ENCODE measurements around the gene ABCA1.
"Not testable (repeated sequence)": the region's sequence is repeated elsewhere in the genome, so short reads cannot be mapped to it uniquely, and the experiment has no call there.

The ABCA1 gene

GRCh38 chr9:104795857-104796256, 132.1 kb downstream of the ABCA1 start:
- no peak for DNase-seq (ENCODE audit: low read depth)

DNA sequence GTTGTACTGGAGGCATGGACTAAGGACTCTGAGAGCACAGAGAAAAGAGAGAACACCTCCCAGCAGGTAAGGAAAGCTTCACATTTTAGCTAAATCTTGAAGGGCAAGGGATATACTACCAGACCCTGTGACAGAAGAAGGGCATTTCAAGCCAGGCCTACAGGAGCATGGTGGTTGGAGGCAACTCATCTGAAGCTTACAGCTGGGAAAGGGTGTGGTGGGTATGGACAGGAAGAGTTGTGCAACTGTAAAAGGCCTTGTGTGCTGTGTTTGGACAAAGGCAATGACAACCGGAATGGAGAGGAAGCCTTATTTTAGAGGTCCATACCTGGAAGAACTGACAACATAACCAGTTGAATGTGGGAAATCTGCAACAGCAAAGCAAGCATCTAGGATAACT, 132.9 kb downstream of the ABCA1 start:
- DNase-seq (ENCODE audit: low read depth), result no peak

- no peak for DNase-seq (ENCODE audit: low read depth)
These were observed 133.9 kb downstream of the ABCA1 start for GRCh38 chr9:104794070-104794469.

DNA sequence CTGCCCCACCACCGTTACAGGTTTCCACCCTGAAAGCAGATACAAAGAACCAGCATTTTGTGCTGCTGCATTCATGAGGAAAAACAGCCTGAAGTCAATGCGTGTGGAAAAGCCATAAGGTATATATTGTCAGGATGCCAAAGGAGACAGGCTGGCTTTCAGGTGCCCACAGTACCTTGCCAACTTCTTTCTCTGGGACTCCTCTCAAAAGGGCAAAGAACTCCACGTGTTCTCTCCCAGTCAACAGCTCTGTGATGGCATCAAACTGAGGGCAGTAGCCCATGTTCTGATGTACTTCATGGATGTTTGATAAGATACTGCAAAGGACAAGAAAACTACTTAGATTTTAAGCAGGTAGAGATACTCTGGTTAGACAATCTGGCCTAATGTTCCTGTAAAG, 139.7 kb downstream of the ABCA1 start:
- no peak for DNase-seq (ENCODE audit: low read depth)

DNA sequence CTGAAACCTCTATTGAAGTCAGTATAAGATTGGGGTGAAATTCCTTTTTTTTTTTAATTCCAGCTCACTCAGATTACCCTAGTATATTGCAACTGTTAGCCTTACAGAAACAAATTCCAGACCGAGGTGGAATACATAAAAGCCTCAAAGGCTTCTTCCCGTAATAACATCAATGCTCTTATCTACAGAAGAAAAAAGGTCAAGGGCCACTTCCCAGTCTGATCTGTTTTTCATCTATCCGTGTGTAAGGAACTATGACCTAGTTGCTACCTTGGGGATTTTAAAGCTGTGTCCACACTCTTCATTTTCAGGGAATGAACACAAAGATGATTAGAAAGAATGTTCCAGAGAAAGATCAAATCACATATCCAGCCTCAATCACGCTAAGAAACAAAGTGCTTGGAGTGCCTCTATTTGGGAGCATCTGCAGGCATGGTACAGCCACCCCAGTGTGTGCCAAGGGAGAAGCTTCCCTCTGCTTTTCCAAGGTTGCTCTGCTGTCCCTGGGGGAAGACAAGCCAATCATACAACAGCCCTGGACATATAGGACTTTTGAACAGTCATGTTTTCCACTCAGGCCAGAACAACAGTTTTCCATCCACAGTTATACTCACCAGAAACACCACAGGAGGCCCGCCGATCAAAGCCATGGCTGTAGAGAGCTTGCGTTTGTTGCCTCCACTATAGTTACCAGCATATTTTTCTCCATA, 140.5 kb downstream of the ABCA1 start:
- DNase-seq (ENCODE audit: low read depth), result no peak

- no peak for DNase-seq (ENCODE audit: low read depth)
These were observed 141.7 kb downstream of the ABCA1 start for GRCh38 chr9:104786293-104786692.

DNA sequence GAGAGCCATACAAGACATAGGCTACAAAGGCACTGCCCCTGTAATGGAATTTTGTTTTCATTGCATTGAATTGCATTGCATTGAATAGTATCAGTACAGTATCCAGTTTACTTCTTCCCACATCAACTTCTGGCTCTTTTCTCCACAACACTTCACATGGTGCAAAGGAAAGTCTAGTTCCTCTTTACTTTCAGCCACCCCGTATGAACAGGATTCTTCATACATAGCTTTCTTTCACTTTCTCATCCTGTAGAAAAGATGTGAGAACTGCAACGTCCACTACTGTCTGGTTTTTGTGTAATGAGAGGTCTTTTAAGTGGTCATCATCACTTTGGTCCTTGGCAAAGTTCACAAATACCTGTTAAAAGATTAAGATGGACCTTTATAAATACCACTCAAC, 143.9 kb downstream of the ABCA1 start:
- no peak for DNase-seq (ENCODE audit: low read depth)

GRCh38 chr9:104783588-104783987, 144.4 kb downstream of the ABCA1 start:
- DNase-seq (ENCODE audit: low read depth), result no peak

GRCh38 chr9:104780796-104781395, 147.1 kb downstream of the ABCA1 start:
- DNase-seq (ENCODE audit: low read depth), result no peak

DNA sequence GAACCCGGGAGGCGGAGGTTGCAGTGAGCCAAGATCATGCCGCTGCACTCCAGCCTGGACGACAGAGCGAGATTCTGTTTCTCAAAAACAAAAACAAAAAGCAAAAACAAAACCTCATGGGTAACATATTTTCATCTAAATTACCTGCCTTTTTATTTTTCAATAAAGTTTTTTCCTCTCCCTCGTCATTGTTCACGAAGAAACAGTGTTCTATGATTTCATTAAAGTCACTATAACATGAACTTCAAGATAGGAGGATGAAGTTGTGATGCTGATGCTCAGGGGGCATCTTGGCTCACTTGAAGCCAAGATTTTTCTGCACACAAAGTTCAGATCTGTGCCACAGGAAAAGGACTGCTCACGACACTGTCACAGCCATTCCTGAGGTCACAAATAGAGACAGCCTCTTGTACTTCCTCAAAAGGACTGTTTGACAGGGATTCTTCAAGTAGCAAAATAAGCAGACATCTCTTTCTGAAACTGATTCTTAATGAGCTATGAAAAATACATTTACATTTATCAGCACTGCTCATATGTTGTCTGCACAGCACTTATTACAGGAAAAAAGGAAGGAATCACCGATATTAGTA, 147.9 kb downstream of the ABCA1 start:
- no peak for DNase-seq (ENCODE audit: low read depth)

DNA sequence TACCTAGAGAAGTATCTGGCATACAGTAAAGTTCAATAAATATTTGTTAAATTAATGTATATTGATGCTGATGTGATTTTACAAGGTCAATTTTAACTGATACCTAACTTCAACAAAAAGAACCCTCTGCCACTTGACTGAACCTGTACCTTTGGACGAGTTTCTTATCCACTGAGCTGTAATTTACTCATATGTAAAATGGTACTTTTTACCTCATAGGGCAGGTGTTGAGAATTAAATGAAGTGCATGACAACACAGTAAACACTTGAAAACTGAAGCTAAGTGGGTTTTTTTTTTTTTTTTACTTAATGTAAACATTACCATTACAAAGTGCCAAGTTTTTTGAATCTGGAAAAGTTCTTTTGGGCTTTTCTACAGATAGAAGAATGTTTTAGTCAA, 148.6 kb downstream of the ABCA1 start:
- no peak for DNase-seq (ENCODE audit: low read depth)

GRCh38 chr9:104778802-104779201, 149.2 kb downstream of the ABCA1 start:
- no peak for DNase-seq (ENCODE audit: low read depth)

DNA sequence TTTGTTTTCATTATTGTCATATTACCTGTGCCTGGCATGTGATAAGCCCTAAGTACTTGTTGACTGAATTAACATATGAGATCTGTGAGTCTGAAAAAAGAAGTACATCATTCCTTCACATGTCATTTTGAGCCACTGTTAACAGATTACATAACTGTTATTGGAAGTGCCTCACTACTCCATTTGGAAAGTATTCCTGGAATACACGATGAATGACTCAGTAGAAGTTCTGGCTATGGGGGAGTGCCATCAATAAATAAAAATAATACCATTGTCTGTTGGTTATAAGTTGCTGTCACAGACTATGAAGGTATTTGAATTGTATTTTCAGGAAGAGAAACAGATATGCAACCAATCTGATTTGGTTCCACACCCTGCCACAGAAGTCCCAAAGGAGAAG, 151.2 kb downstream of the ABCA1 start:
- no peak for DNase-seq (ENCODE audit: low read depth)

DNA sequence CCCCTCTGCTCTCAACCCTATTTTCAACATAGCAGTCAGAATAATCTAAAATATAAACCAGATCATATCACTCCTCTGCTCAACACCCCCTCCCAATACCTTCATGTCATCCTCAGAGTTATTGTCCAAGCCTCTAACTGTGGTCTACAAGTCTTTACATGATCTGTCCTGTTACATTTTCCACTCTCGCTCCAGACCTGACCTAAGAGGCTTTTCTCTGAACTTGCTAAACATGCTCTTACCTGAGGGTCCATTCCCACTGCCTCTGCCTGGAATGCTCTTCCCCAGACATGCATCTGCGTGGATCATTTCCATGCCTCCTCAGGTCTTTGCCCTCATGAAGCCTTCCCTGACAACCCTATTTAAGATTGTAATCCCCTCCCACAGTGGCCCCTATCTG, 152.0 kb downstream of the ABCA1 start:
- no peak for DNase-seq (ENCODE audit: low read depth)

DNA sequence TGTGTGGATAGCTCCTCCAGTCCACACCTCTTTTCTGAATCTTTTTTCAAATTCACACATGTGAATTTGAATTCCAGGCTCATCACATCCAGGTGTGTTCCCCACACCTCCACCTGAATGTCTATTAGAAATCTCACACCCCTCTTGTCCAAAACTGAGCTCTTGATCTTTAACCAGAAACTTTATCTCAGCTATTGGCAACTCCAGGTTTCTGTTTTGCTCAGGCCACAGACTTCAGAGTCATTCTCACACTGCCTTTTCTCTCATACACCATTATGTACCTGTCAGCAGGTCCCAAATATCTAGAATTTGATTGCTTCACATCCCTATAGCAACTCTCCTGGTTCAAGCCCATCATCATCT, 152.4 kb downstream of the ABCA1 start:
- DNase-seq (ENCODE audit: low read depth), result no peak

- no peak for DNase-seq (ENCODE audit: low read depth)
These were observed 153.0 kb downstream of the ABCA1 start for GRCh38 chr9:104774831-104775573.

DNA sequence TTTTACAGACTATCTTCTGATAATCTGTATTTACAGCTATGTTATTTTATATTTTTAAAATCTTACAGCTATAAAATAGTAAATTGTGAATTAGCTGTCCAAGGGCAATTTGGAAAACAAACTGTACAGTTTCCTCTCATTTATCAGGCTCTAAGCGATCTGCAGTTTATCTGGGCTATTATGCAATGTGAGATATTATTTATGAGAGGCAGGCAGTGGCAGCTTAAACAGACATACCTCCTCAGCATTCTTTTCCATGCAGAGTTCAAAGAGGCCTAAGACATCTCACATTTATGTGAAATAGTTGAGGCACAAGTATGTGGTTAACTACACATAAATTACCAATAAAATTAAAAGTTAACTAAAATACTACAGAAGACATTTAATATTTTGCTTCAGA, 153.8 kb downstream of the ABCA1 start:
- DNase-seq (ENCODE audit: low read depth), result no peak

GRCh38 chr9:104772714-104773510, 155.0 kb downstream of the ABCA1 start:
- DNase-seq (ENCODE audit: low read depth), result no peak

DNA sequence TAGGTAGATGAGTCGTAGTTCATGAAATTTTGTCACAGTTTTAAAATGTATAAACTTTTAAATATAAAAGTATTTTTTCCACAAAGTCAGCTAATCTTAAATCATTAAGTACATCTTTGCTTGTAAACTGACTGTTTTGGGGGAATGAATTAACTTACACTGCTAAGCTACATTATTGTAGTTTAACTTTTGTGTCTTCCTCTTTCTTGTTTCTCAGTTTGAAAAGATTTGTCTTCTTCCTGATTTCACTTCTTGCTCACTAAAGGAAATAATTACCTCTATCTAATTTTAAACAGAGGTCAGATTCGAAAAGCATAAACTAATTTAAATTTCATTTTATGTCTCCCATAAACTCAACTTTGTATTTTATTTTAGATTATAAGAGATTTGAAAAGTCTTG, 158.3 kb downstream of the ABCA1 start:
- DNase-seq (ENCODE audit: low read depth), result no peak

DNA sequence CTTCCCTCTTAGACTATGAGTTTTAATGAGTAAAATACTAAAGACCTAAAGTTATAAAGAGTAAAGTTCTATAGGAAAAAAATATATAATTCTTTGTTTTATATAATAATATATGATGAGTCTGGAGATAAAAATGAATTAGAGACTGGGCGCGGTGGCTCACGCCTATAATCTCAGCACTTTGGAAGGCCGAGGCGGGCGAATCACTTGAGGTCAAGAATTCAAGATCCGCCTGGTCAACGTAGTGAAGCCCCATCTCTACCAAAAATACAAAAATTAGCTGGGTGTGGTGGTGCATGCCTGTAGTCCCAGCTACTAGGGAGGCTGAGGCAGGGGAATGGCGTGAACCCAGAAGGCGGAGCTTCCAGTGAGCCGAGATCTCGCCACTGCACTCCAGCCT, 158.9 kb downstream of the ABCA1 start:
- not testable (repeated sequence) for DNase-seq (ENCODE audit: low read depth)

- DNase-seq (ENCODE audit: low read depth), result no peak
These were observed 160.4 kb downstream of the ABCA1 start for GRCh38 chr9:104767507-104767906.

DNA sequence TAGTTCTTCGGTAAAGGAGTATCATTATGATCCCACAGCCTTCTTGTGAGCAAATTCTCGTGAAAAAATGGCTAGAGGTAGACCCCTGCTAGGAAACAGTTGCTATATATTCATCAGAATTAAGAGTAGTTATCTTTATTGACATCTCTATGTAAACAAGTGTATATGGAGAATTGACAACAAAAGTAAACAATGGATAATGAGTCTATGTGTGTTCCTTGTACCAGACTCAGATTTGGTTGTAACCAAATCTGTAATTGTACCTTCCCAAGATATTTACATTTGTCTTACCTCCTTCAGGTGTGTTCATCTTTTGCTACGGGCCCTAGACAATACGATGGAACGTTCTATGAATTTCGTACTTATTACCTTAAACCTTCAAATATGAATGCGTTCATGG, 161.9 kb downstream of the ABCA1 start:
- DNase-seq (ENCODE audit: low read depth), result no peak
